HG03097 (cell line): ENCODE results near the gene ALOXE3.

Source experiments
- ATAC-seq: cut with Tn5 transposase; IDR thresholded peaks from one replicate; pipeline ENCODE4 v1.9.1; 2021; ENCODE audit not compliant: unreplicated experiment, low FRiP score

ALOXE3 gene

DNA sequence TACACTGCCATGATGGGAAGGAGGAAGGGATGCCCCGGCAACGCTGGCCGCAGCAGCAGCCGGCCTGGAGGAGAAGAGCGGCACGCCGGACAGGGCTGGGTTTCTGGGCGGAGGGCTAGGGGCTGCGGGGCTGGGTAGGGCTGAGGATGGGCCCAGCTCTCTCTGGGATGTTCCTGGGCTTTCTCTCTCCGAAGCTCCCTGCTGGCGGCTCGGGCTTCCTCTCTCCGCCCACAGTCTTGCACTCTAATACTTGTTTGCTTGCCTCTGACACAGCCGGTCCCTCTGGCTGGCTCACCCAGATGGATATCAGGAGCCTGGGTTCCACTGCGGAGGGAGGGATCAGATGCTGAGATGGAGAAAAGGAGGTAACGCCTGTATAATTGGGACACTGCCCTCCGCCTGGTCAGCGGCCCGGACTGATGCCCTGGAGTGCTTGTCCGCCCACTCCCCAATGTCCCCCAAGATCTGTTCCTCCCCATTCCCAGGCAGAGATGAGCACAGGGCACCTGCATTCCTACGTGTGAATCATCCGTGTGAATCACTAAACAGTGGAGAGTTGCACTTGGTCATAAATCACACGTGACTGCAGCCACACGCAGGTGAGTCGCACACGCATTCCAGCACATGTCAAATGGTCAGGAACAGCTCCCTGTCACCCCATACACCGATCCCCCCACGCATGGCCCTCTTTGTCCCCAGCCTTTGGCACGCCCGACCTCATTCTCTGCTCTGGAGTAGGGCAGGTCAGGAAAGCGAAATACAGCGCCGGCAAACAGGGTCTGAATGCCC is at the start of gene ALOXE3:
Gene ALOXE3, minus strand, starts transcription at position 535 of the 789 bp plus-strand sequence. Its CDS starts 524 bp downstream, at position 11.
- no peak for ATAC-seq

DNA sequence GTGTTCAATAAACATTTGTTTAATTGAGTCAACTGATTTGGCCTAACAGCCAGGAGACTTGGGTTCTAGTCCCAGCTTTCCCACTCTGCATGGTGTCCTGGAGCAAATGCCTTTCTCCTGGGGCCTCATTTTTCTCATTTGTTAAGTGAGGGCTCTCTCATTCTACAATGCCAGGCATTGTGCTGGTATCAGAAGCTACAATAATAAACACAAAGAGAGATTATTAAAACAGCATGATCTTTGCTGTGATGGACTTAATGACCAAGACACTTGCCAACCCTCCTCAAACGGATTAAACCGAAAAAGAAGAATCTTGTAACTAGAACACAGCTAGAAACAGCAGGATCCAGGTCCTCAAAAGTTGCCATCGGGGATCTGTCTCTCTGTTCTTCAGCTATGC is 49.2 kb upstream of the ALOXE3 start:
- ATAC-seq: no peak

DNA sequence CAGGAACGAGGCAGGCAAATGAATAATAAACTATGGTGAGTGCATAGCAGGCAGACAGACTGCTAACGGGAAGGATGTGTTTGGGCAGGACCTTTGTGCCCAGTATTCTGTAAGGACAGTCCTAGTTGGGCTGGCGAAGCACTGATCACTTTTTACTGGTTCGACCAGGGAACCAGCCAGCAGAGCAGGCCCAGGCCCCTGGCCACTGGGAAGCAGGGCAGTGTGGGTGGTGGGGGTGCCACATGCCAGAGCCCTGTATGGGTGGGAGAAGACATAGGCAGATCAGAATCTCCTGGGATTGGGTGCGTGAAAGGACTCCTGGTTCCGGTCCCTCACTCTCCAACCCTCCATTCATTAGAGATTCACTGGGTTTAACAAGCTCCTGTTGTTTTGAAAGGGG is 48.4 kb upstream of the ALOXE3 start:
- ATAC-seq: no peak

DNA sequence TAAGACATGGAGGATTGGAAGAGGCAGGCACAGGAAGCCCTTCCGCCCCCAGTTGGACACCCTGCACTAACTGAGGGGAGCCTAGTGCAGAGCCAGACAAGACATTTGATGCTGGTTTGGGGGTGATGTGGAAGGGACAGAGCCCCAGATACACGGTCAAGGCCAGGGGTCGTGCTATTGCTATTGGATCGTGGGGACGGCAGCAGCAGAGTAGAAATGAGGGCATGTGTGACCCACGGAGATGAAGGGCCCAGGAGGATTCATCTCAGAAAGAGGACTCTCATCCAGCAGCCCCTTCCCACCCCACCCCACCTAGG is 46.5 kb upstream of the ALOXE3 start:
- no peak for ATAC-seq

DNA sequence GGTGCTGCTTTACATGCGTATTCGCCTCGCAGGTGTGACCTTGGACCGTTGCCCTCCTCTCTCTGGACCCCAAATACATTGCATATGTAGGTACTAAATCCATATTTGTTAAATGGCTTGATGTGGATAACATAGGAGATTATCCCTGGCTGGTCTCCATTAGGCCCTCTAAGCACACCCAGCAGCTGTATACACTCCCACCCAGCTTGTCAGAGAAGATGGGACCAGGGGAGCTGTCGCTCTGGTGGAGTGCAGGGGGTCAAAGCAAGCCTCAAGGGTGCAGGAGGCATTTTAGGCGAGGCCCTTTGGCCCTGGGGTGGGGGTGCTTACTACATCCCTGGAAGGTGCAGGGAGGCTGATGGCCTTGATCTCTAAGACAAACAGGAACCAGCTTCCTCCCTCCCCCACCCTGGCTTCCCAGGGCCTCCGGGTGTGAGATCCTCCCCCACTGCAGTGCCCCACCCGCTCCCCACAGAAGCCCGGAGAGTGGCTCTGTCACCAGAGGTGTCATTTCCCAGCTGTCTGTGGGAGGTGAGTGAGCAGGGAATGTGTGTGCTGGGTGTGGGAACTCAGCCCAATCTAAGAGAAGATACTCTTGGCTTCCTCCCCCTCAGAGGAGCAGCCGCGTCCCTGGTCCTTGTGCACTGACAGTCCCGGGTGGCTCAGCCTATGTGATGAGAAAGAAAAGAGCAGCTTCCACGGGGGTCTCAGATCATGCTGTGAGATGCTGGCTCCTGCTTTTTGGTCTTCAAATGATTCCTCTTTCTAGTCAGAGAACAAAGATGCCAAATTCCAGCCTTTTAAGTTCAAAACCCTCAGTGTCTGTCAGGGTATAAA is 45.9 kb upstream of the ALOXE3 start:
- ATAC-seq: no peak

DNA sequence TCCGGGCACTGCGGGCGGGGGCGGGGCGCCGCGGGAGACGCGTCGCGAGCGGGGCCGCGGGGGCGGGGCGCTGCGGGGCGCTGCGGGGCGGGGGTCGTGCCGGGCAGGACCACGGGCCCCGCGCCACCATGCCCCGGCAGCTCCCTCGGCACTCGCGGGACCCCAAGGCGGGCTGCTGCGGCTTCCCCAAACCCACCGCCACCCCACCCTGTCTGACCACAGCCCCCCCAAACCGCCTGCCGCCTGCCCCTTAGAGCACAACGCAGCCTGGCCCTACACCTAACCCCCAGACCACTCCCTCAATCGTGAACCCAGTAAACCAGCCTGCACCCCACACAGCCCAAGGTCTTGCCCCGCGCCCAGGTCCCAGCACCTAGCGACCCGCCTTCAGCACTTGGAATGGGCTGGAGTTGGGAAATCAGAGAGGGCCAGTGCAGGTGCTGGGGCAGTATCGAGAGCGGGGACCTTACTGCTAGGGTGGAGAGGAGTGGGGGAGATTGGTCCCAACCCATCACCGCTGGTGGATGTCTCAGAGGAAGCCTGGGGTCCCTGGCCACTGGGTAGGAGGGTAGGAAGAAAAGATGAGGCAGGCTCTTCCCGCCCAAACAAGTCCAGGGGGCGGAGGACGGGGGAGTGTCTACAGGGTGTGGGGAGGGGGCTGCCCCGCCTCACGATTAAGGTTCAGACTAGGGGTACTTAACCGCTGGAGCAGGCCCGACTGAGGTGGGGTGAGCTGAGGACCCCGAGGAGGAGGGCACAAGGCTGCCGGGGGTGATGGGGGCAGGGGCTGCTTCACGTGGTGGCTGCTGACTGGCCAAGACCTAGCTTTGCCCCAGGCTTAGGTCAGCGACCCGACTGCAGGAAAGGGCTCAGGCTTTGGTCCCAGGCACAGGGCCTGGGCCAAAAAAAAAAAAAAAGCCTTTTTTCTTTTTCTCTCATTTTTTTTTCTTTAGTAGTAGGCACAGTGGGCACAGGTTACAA is 45.0 kb upstream of the ALOXE3 start:
- no peak for ATAC-seq

DNA sequence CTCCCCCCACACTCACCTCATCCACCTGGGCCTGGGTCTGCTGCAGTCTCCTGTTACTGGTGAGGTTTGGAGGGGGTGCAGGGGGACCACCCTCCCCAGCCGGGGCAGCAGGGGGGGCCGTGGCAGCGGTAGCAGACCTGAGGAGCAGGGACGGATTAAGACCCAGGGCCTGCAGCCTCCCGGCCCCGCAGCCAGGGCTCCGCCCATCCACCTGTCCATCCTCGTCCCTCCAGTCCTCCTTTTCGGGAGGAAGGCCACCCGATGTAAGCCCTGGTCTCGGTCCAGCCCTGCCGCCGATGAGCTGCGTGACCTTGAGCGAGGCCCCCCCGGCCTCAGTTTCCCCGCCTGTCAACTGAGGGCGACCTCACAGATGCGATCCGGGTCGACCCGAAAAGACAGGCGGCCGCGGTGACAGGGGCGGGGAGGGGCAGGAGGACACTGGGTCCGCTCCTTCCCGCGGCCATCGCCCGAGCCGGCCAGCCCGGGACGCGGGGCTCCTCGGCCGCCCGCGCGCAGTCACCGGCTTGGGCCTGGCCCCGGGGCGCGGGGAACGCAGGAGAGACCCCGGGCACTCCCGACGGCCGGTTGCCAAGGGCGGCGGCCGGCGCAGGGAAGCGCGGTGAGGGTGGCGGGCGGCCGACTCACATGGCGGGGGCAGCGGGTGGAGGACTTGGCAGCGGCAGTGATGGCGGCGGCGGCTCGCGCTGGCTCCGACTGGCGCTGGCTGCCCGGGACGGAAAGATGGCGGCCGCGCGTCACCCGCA is 44.1 kb upstream of the ALOXE3 start, which contains the start of gene VAMP2:
Gene VAMP2, minus strand, starts transcription at position 716 of the 764 bp plus-strand sequence. Its CDS starts 69 bp downstream, at position 647.
- ATAC-seq: no peak

DNA sequence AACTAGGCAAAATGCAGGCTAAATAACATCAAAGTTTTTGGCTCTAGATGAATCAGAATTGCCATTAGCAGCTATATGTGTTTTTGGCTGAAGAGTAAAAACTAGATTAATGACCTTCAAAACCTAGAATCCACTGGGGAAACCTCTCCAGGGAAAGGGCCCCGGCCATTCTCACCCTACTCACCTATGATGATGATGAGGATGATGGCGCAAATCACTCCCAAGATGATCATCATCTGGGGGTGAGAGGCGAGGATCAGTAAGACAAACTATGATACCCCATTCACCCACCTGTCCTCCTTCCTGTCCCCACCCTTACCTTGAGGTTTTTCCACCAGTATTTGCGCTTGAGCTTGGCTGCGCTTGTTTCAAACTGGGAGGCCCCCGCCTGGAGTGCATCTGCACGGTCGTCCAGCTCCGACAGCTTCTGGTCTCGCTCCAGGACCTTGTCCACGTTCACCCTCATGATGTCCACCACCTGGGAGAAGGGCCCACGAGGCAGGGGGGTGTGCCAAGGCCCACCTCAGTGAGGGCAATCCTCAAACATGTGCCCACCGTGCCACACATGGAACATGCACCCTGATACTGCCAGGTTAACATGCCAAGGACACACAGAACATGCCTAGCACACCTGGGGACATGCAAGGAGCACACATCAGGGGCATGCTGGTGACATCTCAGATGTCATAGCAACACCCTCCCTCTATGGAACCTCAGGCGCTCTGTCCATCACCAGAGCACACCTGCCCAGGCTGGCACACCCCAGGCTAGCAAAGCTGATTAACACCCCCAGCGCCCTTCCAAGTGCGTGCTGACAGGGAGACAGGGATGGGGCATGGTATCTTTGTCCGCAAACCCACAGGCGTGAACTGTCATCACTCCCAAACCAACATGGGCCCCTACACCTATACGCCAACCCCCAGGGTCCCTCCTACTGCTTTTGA is 43.2 kb upstream of the ALOXE3 start:
- ATAC-seq: no peak

DNA sequence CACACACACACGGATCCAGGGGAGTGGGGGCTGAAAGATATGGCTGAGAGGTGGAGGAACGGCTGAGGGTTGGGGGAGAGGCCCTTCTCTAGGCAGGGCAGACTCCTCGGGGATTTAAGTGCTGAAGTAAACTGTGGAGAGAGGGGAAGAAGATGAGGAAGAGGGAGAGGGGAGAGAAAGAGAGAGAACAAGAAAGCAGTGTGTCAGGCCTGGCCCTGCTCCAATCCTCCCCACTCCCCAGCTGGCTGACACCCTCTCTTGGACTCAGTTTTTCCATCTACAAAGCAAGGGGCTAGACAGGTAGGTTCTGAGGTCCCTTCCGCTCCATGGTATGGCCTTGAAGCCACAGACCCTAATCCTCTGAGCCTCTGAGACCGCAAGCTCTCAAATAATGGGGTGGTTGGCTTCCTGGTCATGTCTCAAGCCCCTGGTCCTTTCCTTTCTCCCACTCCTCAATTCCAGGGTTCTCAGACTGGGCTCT is 42.5 kb upstream of the ALOXE3 start:
- ATAC-seq: no peak

DNA sequence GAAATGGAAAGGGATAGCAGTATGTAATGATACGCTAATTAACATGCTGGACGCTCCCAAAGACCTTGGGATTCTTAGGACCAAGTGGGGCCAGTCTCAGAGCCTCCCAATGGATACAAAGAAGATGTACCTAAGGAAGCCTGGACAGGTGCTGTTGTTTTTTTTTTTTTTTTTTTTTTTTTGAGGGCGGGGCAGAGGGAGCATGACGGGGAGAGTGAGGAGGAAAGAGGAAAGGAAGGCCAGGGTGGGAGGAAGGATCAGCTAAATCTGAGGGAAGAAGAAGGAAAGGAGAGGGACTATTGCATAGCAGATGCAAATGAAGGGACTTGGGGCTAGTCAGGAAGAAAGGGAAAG is 41.9 kb upstream of the ALOXE3 start:
- ATAC-seq: no peak

DNA sequence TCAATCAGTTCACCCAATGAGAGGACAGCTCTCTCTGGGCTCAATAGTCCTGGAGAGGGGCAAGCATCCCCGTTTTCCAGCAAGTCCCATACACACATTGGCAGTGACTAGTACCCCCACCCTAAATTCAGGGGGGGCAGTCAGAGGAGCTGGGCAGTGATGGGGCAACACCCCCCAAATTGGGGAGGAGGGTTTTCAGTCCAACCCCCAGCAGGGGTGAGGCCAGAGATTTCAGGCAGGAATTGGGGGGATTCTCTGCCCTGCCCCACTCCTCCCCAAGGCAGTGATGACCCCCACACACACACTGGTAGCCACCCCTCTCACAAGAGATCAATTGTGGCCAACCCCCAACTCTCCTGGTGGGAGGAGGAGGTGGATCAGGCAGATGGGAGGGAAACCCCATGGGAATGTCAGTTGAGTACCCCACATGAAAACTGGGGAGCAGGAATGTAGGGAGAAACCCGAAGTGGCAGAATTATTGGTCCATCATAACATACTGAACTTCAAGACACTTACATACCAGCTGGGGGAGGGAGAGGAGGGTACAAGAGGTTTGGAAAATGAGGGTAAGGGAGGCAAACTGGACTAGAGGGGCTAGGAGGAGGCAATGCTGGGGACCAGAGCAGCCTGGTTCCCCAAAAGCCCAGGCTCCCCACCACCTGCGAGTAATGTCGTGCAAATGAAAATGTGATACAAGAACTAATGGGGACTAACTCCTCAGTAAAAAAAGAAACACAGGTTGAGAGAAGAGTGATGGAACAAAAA is 41.3 kb upstream of the ALOXE3 start:
- ATAC-seq: no peak

DNA sequence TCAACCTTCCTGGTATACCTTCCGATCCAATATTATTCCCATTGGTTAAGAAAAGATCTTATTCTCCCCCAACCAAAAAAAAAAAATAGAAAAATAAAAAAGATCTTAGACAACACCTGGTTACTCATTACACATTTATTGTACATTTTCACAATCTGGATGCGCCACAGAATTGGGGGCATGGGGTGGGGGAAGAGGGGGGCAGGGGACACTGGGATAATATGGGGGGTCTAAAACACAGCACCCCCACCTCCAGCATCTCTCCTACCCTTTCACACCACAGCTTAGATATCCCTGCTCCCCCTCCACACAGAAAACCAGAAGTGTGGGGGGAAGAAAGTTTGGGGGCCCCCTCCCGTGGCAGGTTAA is 40.7 kb upstream of the ALOXE3 start:
- no peak for ATAC-seq

DNA sequence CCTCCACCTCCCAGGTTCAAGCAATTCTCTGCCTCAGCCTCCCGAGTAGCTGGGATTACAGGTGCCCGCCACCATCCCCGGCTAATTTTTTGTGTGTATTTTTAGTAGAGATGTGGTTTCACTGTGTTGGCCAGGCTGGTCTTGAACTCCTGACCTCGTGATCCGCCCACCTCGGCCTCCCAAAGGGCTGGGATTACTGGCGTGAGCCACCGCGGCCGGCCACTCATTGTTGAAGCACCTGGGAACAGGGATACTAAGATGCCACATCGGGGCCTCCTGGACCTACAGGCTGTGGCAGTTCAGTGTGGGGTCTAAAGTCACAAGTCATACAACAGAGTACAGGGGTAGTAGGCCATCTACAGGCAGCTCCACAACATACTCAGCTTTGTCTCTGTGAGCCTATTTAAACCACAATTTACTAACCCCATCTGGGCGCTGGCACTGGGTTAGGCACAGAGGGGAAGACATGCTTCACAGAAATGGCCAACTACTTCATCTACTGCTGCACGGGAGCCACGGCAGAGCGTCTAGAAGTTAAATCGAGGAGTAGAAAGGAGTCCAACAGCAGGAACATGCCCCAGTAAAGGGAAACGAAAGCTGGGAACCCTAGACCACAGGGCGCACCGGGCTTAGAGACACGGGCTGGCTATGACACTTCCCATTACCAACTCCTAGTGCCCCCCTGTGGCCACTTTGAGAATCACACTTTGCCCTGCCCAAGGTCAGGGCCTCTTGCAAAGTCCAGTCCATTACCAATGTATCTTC is 40.1 kb upstream of the ALOXE3 start:
- ATAC-seq: no peak

DNA sequence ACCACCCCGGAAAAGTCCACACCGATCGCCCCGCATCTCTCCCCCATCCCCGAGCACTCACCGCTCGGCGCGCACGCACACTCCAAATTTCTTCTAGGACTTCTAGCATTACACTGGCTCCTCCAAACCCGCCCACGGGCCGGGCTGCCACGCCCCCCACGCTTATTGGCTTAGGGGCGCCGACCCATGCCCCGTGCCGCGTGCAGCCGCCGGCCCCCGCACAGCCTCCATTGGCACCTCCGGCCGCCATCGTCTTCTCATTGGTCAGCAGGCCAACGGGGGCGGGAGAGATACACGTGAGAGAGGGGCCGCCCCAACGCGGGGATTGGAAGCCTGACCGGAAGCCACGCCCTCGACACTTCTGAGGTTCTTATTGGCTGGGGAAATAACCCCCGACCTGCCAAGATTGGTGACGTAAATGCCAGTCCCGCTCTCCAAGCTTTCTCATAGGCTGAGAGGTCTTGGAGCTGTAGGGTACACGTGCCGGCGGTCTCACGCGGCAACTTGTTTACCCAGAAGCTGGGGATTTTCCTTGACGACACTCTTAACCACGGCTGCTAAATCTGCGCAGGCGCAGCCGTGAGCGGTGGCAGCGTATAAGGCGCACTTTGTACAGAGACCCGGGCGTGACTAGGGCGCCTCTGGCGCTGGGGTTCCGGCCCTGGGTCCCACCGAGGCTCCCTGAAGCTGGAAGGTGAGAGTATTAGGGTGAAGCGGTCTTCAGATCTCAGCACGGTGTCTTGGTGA is 38.1 kb upstream of the ALOXE3 start:
- ATAC-seq: peak; percentile 65

DNA sequence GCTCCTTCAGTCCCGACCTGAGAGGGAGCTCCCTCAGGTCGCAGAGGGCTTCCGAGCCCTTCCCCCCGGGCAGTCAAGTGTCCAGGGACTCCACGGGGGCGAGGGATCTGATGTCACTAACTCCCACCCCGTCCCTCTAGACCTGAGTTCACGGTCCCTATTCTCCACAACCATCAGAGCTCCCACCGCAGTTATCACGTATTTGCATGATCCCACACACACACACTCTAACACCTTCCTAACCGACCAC is 37.6 kb upstream of the ALOXE3 start:
- no peak for ATAC-seq

DNA sequence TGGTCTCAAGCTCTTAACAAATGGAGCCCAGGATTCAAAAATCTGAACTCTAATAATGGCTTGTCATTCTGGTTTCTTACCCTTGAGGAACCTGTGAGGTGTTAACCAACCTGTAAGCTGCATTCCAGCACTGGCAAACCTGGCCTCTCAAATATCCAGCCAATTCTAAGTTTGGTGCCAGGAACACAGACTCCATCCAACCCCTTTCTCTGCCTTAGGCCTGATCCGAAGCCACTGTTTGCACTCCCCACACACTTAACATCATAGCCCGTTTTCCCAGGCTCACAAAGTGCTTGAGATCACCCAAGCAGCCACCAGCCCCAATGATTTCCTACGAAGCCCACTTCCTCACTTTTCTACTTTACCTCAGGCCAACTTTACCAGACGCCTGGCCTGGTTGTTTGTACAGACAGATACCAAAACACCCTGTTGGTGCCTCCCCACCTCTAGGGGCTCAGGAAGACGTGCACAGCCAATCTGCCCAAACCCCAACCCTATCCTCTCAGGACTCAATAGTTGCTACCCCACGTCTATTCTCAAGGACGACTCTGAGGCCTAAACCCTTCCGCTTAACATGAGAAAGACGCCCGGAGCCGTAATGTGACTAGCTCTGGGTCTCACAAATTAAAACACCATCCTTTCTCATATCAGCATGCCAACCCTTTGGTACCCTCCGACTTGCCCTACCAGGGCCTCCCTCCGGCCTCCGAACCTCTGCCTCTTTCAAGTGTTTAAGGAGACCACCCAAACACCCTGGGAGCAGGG is 37.1 kb upstream of the ALOXE3 start:
- ATAC-seq: no peak
